HG03064 (cell line): ENCODE data around the gene PCSK6.

Source experiments
- ATAC-seq: cut with Tn5 transposase; IDR thresholded peaks from one replicate; pipeline ENCODE4 v1.9.1; 2021; ENCODE audit warnings: low read depth; ENCODE audit not compliant: unreplicated experiment

Gene PCSK6

DNA sequence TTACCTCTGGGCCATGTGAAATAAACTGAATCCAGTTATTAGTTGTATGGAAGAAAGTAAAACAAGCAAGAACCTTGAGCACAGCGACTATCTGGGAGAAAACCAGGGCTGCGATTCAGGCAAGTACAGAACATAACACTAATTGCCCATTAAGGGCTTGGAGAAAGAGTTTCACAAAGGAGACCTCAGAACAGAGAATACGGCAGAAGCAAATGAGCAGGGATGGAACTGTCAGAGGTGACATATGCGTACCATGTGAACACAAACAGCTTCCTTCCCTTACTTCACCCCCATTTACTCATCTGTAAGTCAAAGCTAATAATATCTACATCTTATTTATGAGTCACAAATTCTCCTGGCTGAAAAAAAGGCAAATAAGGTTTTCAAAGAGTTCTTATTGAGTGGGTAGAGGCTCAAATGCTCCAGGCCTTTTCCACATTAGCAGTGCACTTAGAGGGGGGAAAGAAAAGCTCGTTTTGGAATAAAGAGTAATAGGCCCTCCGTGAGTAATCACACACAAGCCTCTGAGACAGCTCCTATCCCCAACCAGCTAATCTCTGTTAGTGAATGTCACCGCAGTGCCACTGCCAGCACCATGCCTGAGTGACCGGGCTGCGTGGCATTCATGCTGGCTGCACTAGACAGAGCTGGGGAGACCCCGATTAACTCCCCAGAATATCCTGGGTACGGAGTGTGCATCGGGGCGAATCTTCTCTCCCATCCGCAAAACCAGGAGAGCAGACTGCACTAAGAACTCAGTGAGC, 2.6 kb downstream of the PCSK6 start:
- no peak for ATAC-seq

DNA sequence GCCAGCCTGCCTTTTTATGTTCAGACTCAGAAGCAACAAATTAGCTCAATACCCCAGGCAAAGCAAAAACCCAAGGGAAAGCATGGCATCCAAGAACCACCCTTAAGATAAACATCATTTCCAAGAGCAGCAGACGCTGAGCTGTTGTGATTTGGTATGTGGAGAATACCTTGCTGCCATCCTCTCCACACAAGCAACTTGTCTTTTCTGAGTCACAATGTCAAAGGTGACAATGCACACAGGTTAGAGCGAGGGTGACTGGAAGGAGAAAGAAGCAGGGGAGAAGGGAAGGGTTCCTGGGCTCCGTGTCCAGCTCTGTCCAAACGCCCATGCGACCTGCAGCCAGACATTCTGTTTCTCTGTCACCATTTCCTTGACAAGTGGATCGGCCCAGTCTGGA, 6.0 kb downstream of the PCSK6 start:
- no peak for ATAC-seq

- ATAC-seq = no peak
These were observed 6.8 kb downstream of the PCSK6 start for GRCh38 chr15:101482526-101483371.

GRCh38 chr15:101481917-101482525, 7.5 kb downstream of the PCSK6 start:
- ATAC-seq = no peak

GRCh38 chr15:101481381-101481705, 8.2 kb downstream of the PCSK6 start:
- ATAC-seq = no peak

- ATAC-seq = no peak
These were observed 8.7 kb downstream of the PCSK6 start for GRCh38 chr15:101480613-101481380.

DNA sequence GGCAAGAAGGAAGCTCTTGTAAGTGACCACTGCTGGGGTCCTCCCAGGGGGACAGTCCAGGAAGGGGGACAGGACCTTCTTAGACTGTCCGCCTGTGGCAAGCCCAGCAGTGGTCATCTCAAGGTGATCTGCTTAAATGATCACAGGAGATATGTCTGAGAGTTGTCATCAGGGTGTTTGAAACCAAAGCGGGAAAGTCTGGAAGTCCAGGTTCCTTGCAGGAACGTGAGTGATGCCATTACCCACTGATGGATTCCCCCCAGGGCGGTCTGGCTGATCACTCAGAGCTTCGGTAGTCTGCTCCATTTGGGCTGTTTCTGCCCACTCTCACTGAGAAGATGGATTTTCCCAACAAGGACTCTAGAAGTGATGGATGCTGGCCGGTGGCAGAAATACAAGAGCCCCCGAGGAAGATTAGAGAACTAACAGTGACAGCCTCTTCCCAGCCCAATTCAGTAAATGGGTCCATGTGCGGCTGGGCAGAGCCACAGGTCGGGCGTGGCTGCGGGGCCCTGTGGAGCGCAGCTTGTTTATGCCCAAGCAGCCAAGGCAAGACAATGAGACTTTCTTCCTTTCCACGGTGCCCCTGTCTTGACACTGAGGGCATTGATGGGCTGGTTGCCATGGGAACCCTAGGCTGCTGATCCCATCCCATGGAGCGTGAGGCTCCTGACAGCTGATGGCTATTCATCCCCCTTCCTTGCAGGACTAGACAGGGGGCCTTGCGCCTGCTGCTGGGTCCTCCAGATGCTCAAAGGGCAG, 9.5 kb downstream of the PCSK6 start:
- ATAC-seq = no peak

- no peak for ATAC-seq
These were observed 10.1 kb downstream of the PCSK6 start for GRCh38 chr15:101479342-101479845.

- no peak for ATAC-seq
These were observed 10.7 kb downstream of the PCSK6 start for GRCh38 chr15:101478701-101479341.

GRCh38 chr15:101477851-101478362, 11.6 kb downstream of the PCSK6 start:
- ATAC-seq = no peak

- ATAC-seq = no peak
These were observed 12.8 kb downstream of the PCSK6 start for GRCh38 chr15:101476756-101477155.

DNA sequence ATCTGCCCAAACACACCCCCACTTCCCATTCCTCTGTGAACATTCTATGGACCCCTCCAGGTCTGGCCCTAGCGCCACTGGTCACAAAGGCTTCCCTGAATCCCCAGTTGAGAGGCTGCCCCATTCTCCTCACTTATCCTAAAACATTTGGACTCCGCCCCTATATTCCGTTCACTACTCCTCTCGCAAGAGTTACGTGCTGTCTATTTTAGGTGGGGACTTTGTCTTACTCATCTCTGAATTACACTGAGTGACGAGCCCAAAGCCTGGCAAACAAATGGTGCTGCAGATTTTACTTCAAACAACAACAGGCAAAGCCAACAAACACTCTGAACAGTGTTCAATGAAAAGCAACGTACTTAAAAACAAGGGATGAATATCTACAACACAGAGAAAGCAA, 14.5 kb downstream of the PCSK6 start:
- no peak for ATAC-seq

- no peak for ATAC-seq
These were observed 15.3 kb downstream of the PCSK6 start for GRCh38 chr15:101474233-101474632.

DNA sequence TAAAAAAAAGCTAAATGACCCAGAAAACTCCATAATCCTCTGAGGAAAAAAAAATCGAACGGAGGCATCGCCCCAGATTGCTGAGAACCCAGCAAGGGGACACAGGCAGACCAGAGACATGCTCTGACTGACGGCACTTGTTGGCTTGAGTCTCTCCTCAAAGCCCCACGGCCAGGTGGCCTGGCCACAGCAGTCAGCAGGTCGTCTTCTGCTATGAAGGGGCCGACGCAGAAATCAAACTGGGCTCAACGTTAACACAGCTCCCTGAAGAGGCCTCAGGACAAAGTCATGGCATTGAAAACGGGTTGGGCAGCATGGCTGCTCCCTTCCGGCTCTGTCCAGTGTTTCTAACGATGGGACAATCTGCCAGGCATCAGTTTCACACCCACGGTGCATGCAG, 17.5 kb downstream of the PCSK6 start:
- ATAC-seq = no peak

GRCh38 chr15:101470548-101471239, 18.8 kb downstream of the PCSK6 start:
- no peak for ATAC-seq

GRCh38 chr15:101469520-101470288, 19.8 kb downstream of the PCSK6 start:
- ATAC-seq = no peak

GRCh38 chr15:101466188-101466587, 23.3 kb downstream of the PCSK6 start:
- no peak for ATAC-seq
